Neural cell (in vitro differentiated cells): ENCODE data around the gene SLC16A12.

Source experiments
- EZH2 ChIP-seq: fragments of 200-600, 300-800 bp; shearing (Covaris generic), sonication (generic); IDR thresholded peaks from 2 replicates; pipeline ENCODE4 v1.6.1; 2014; ENCODE audit warnings: antibody characterized with exemption, low read length, borderline replicate concordance, mild to moderate bottlenecking; ENCODE audit not compliant: insufficient read depth, poor library complexity, severe bottlenecking
- MXI1 ChIP-seq: fragments of 450-650 bp; conservative IDR thresholded peaks from 2 replicates; pipeline ENCODE4 v1.6.1; 2014; ENCODE audit warnings: antibody characterized with exemption, mild to moderate bottlenecking; ENCODE audit not compliant: poor library complexity, severe bottlenecking
- TAF1 ChIP-seq: IDR thresholded peaks from 2 replicates; pipeline ENCODE4 v1.6.1; 2012; ENCODE audit warnings: low read depth
- TF ChIP-seq, protein P1 (sequence below): fragments of 450-650 bp; IDR thresholded peaks from 2 replicates; pipeline ENCODE4 v1.5.1; 2014; ENCODE audit warnings: antibody characterized with exemption, mild to moderate bottlenecking, moderate library complexity; ENCODE audit not compliant: poor library complexity, severe bottlenecking

DNA sequence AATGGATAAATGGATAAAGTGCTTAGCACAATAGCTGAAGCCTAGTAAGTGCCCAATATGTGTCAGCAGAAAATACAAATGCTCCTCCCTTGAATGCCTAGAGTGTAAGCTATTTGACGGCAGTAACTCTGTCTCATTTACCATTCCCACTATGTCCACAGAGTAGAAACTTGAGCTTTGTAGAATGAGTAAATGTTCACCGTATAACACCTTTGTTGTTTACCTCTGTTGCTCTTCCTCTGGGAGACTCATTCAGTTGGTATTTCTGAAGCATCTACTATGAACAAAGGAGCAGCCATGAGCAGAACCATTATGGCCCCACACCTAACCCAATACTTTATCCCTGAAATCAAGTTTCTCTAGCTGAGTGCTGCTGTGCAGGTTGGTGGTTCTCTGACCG, 8.4 kb upstream of the SLC16A12 start:
- TF ChIP-seq EZH2 (no peak), MXI1 (no peak), TAF1 (no peak)
- TF ChIP-seq, protein P1, sequence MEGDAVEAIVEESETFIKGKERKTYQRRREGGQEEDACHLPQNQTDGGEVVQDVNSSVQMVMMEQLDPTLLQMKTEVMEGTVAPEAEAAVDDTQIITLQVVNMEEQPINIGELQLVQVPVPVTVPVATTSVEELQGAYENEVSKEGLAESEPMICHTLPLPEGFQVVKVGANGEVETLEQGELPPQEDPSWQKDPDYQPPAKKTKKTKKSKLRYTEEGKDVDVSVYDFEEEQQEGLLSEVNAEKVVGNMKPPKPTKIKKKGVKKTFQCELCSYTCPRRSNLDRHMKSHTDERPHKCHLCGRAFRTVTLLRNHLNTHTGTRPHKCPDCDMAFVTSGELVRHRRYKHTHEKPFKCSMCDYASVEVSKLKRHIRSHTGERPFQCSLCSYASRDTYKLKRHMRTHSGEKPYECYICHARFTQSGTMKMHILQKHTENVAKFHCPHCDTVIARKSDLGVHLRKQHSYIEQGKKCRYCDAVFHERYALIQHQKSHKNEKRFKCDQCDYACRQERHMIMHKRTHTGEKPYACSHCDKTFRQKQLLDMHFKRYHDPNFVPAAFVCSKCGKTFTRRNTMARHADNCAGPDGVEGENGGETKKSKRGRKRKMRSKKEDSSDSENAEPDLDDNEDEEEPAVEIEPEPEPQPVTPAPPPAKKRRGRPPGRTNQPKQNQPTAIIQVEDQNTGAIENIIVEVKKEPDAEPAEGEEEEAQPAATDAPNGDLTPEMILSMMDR, result no peak
